ENCODE data around the gene FLYWCH2. TPM values are rescaled to one million over a fixed set of nuclear protein-coding genes. Genes with fewer than 3 reads are reported as not detected.

Gene FLYWCH2
- total and polyA plus RNA-seq, 2 of the 8 experiments (the other 6 are each of a cell fraction or from before 2014, with no cell fraction given), result 16.4 to 30.7 TPM

- Histone ChIP-seq H3K4me2 (ENCODE audit: insufficient read depth in 1 of 2, low read depth in 2 of 2, low read length in 2 of 2) (0 out of 4 replicates have a peak overlapping the region, but pooled peaks of 1 of the 2 experiments have one; percentile 13), H2BK15ac (ENCODE audit: low read length) (peak overlapping the region; percentile 81; the same call in 1 of the 2 replicates), H3K36me3 (ENCODE audit: control insufficient read depth in 2 of 4, insufficient read depth in 4 of 4, low read length in 3 of 4) (no peaks in the 10 kb centered on the region), H4K20me1 (replicated peaks in 1 of 2; ENCODE audit: control insufficient read depth in 1 of 2, insufficient read depth in 2 of 2, low read length in 2 of 2) (peaks cover 0 to 2% of the 10 kb centered on the region in 2 experiments), H3K23ac (ENCODE audit: insufficient read length) (no peak overlapping the region), H2BK12ac (ENCODE audit: low read depth, low read length) (peak overlapping the region; percentile 96), H2BK20ac (ENCODE audit: low read length) (peak overlapping the region; percentile 93; the same call in 1 of the 2 replicates), H4K91ac (replicated peaks; ENCODE audit: insufficient read length, low read length) (peak overlapping the region; percentile 37), H2BK5ac (ENCODE audit: low read depth, low read length) (peak overlapping the region; percentile 93), H3K79me2 (ENCODE audit: control insufficient read depth in 1 of 2, insufficient read depth in 2 of 2, low read length in 2 of 2) (no peaks in the 10 kb centered on the region), H3K9me3 (ENCODE audit: insufficient read depth in 2 of 2, low read depth in 1 of 2, low read length in 1 of 2) (no peaks in the 10 kb centered on the region), H3K9ac (replicated peaks in 1 of 4; ENCODE audit: extremely low read depth in 1 of 4, low read depth in 3 of 4, low read length in 3 of 4) (no peak overlapping the region; a peak in 1 of 7 replicates), H3K79me1 (ENCODE audit: low read depth, low read length) (no peaks in the 10 kb centered on the region), H3K14ac (ENCODE audit: insufficient read length) (no peak overlapping the region), H3K4me3 (ENCODE audit: extremely low read depth in 1 of 4, insufficient read depth in 2 of 4, low read depth in 3 of 4, low read length in 4 of 4) (no peak overlapping the region; a peak in 1 of 8 replicates), H2AFZ (ENCODE audit: low read length) (peak overlapping the region; percentile 47; the same call in 1 of the 2 replicates), H4K5ac (ENCODE audit: insufficient read length, low read depth, low read length) (peak overlapping the region; percentile 25), H3K56ac (replicated peaks; ENCODE audit: insufficient read length, low read depth, low read length) (no peak overlapping the region), H3K4me1 (replicated peaks in 1 of 4; ENCODE audit: control insufficient read depth in 3 of 4, insufficient read depth in 4 of 4, low read length in 3 of 4) (peaks cover 0 to 9% (median 2%) of the 10 kb centered on the region in 4 experiments; a peak in 5 of 7 replicates), H3K27me3 (replicated peaks in 1 of 4; ENCODE audit: control insufficient read depth in 3 of 4, extremely low read depth in 1 of 4, insufficient read depth in 3 of 4, low read length in 3 of 4) (peaks cover 0 to 2% (median 0%) of the 10 kb centered on the region in 4 experiments; a peak in 1 of 7 replicates), H3K23me2 (ENCODE audit: low read depth, low read length) (peaks cover 14% of the 10 kb centered on the region; the same call in 1 of the 2 replicates), H3K18ac (ENCODE audit: extremely low read depth, low read length) (peak overlapping the region; percentile 93), H4K8ac (ENCODE audit: extremely low read depth, insufficient read depth, low read length) (no peak overlapping the region), H2AK5ac (ENCODE audit: low read depth, low read length) (peak overlapping the region; percentile 93), H3K4ac (replicated peaks; ENCODE audit: insufficient read length, low read depth, low read length) (peak overlapping the region; percentile 63), H3K27ac (ENCODE audit: low read depth, low read length) (no peak overlapping the region), H2BK120ac (replicated peaks; ENCODE audit: low read depth, low read length) (no peak overlapping the region)
- ChIA-PET CTCF (ENCODE audit: partially characterized antibody) (interaction anchor here (0.6 to 1.3 kb wide), 2 partner anchors 10 to 32 kb away, joined by 3 to 4 read pairs; no protein-coding TSS in a partner anchor), POLR2A (ENCODE audit: partially characterized antibody) (interaction anchor here (1.7 kb wide), 1 partner anchor 12 kb away, joined by 3 read pairs; no protein-coding TSS in a partner anchor)
- FAIRE-seq (no peak), DNase-seq (ENCODE audit: low read depth in 1 of 2, low spot score in 2 of 2) (peak in 1 of 2 experiments; percentile 72)
- 74% methylated on average over 22 of the region's 22 CpGs; no CpG with 5 or more reads in 1 of the 2 experiments for WGBS, 2 experiments (ENCODE audit: extremely low coverage in 1 of 2, insufficient coverage in 1 of 2, insufficient read length in 1 of 2, insufficient replicate concordance in 2 of 2, low coverage in 1 of 2, low lambda C conversion rate in 2 of 2, missing lambda C conversion rate in 1 of 2)
- TF ChIP-seq EZH2 (IDR thresholded peaks at IDR 0.05; ENCODE audit: low read depth, low read length, severe bottlenecking) (no peak), JUND (IDR thresholded peaks at IDR 0.05; ENCODE audit: low read length) (0 out of 2 replicates have a peak, but pooled peaks have one; percentile 66), E2F6 (IDR thresholded peaks at IDR 0.05) (no peak), FOSL1 (IDR thresholded peaks at IDR 0.05; ENCODE audit: insufficient read depth, low read depth, low read length) (no peak), RNF2 (IDR thresholded peaks at IDR 0.05; ENCODE audit: borderline replicate concordance, low read depth, low read length, missing control alignments, poor library complexity, severe bottlenecking) (no peak)
These were observed 47.1 kb upstream of the FLYWCH2 start for GRCh38 chr16:2835638-2836493.
